Kidney epithelial cell (primary cell): Measurements from ENCODE around the gene GNL1. TPM values are rescaled to one million over a fixed set of nuclear protein-coding genes. Genes with fewer than 3 reads are reported as not detected.
A peak's percentile ranks its signal among the peaks of the same experiment; 100 is the strongest.
"Not testable (repeated sequence)": the region's sequence is repeated elsewhere in the genome, so short reads cannot be mapped to it uniquely, and the experiment has no call there.

ENCODE experiments used
- DNase-seq: peaks from one replicate; pipeline ENCODE4 v3.0.0-alpha.2; 2010; ENCODE audit warnings: low read depth
- H3K27me3 ChIP-seq: 2 replicates; pipeline ENCODE4 v1.6.0; 2011; ENCODE audit warnings: low read length; ENCODE audit not compliant: control insufficient read depth, insufficient read depth
- H3K36me3 ChIP-seq: 2 replicates; pipeline ENCODE4 v1.5.1; 2011; ENCODE audit warnings: low read length; ENCODE audit not compliant: control insufficient read depth, insufficient read depth
- H3K4me3 ChIP-seq: 2 replicates; pipeline ENCODE4 v1.5.1; 2011; ENCODE audit warnings: low read depth, mild to moderate bottlenecking, control low read depth, low read length
- CTCF ChIP-seq: IDR thresholded peaks from 2 replicates; pipeline ENCODE4 v1.5.1; 2011; ENCODE audit warnings: mild to moderate bottlenecking, moderate library complexity, low read length, control low read depth, inconsistent platforms; ENCODE audit not compliant: insufficient read depth, poor library complexity, severe bottlenecking
- total RNA-seq: library from RNA; depleted of rRNA; stranded (reverse); fragments of >200 nt; gene quantifications from 2 replicates; pipeline ENCODE4 v1.2.3, GENCODE V29; 2015

GNL1 gene
- total RNA-seq, 1 donor from 2014 or later, result 31.1 TPM

GRCh38 chr6:30495993-30496392 lies 60.3 kb downstream of the GNL1 start:
- no peaks in the 10 kb centered on the region for H3K27me3 ChIP-seq
- no peak for DNase-seq
- no peak for TF ChIP-seq CTCF
- peaks cover 2% of the 10 kb centered on the region for H3K36me3 ChIP-seq
- H3K4me3 ChIP-seq, result no peak overlapping the region

- H3K27me3 ChIP-seq, H3K36me3 ChIP-seq, H3K4me3 ChIP-seq, DNase-seq: not testable (repeated sequence)
Observed at GRCh38 chr6:30495060-30495459, 61.2 kb downstream of the GNL1 start.

- TF ChIP-seq CTCF, result no peak
Observed at GRCh38 chr6:30494291-30494861, 61.9 kb downstream of the GNL1 start.

GRCh38 chr6:30493643-30494250 lies 62.5 kb downstream of the GNL1 start:
- no peak overlapping the region for H3K4me3 ChIP-seq
- DNase-seq, result no peak
- TF ChIP-seq CTCF, result peak; percentile 21
- H3K36me3 ChIP-seq, result peaks cover 4% of the 10 kb centered on the region
- H3K27me3 ChIP-seq, result no peaks in the 10 kb centered on the region

More at GRCh38 chr6:30494291-30494861, 61.9 kb downstream of the GNL1 start:
- no peak for DNase-seq
- Histone ChIP-seq H3K36me3 (peaks cover 4% of the 10 kb centered on the region), H3K27me3 (no peaks in the 10 kb centered on the region), H3K4me3 (no peak overlapping the region)

- DNase-seq, result no peak
- no peak overlapping the region for H3K4me3 ChIP-seq
- no peak for TF ChIP-seq CTCF
- H3K27me3 ChIP-seq, result no peaks in the 10 kb centered on the region
- H3K36me3 ChIP-seq, result peaks cover 4% of the 10 kb centered on the region
Observed at GRCh38 chr6:30491991-30492952, 64.0 kb downstream of the GNL1 start.

Other genes with a start within 250 kb of the GNL1 start
- 14.9 and 16.1 TPM in 2 replicates for gene TRIM39, start 229.6 kb downstream of the GNL1 start, total RNA-seq
- 74.3 and 94.5 TPM in 2 replicates for gene RPP21, start 211.3 kb downstream of the GNL1 start, total RNA-seq
- 109 and 115 TPM in 2 replicates for gene HLA-E, start 67.0 kb downstream of the GNL1 start, total RNA-seq
- gene PRR3, start 806 bp upstream of the GNL1 start, total RNA-seq, result 8.6 and 10.1 TPM in 2 replicates
- 46.3 and 57.7 TPM in 2 replicates for gene ABCF1, start 15.0 kb upstream of the GNL1 start, total RNA-seq
- gene PPP1R10, start 60.8 kb upstream of the GNL1 start, total RNA-seq, result 38.6 and 40.2 TPM in 2 replicates
- gene MRPS18B, start 61.4 kb upstream of the GNL1 start, total RNA-seq, result 56.4 and 78.9 TPM in 2 replicates
- gene ATAT1, start 70.4 kb upstream of the GNL1 start, total RNA-seq, result 6.6 and 8.5 TPM in 2 replicates
- gene C6orf136, start 90.6 kb upstream of the GNL1 start, total RNA-seq, result 7.6 and 12.7 TPM in 2 replicates
- 34.7 and 39.2 TPM in 2 replicates for gene DHX16, start 116.5 kb upstream of the GNL1 start, total RNA-seq
- gene PPP1R18, start 130.2 kb upstream of the GNL1 start, total RNA-seq, result 125 and 129 TPM in 2 replicates
- gene NRM, start 134.5 kb upstream of the GNL1 start, total RNA-seq, result 8.9 and 10.4 TPM in 2 replicates
- 11.4 and 14.7 TPM in 2 replicates for gene MDC1, start 160.8 kb upstream of the GNL1 start, total RNA-seq
- 808 and 855 TPM in 2 replicates for gene TUBB, start 163.9 kb upstream of the GNL1 start, total RNA-seq
- 136 and 142 TPM in 2 replicates for gene FLOT1, start 186.2 kb upstream of the GNL1 start, total RNA-seq
- gene IER3, start 188.1 kb upstream of the GNL1 start, total RNA-seq, result 188 and 229 TPM in 2 replicates